GM12878 (cell line): ENCODE data around the gene TINCR. TPM values are rescaled to one million over a fixed set of nuclear protein-coding genes. Genes with fewer than 3 reads are reported as not detected.

Experiments used
- ATAC-seq: fragments of 200-7000 bp; cut with Tn5 transposase; 3 replicates; pipeline ENCODE4 v1.9.1; 2020; ENCODE audit warnings: mild to moderate bottlenecking, moderate library complexity
- BruUV-seq: library from RNA; stranded (reverse); fragments of 400-500 nt; replicated peaks from 2 replicates; lab custom pipeline; 2021; lab: Mats Ljungman, UMichigan
- CTCF ChIA-PET: fragments of 300-600 bp; sonication (Branson Sonifier 250); formaldehyde crosslinking; extraction: SDS; loops from one replicate; lab custom pipeline; 2021; ENCODE audit warnings: inconsistent platforms; lab: Yijun Ruan, JAX
- POLR2A ChIA-PET: fragments of 350-600 bp; formaldehyde crosslinking; extraction: SDS; loops from one replicate; lab custom pipeline; 2021; ENCODE audit warnings: inconsistent platforms; lab: Charles Lee
- RAD21 ChIA-PET: fragments of 300-600 bp; sonication (Branson Sonifier 250); formaldehyde crosslinking; loops from one replicate; lab custom pipeline; 2023; ENCODE audit warnings: antibody characterized with exemption; ENCODE audit not compliant: unreplicated experiment; lab: Charles Lee
- SMC1A ChIA-PET: fragments of 300-600 bp; sonication (Branson Sonifier 250); formaldehyde crosslinking; loops from one replicate; lab custom pipeline; 2023; ENCODE audit not compliant: unreplicated experiment, uncharacterized antibody; lab: Charles Lee
- DNase-seq: peaks from one replicate; pipeline ENCODE4 v3.0.0-alpha.2; 2011; ENCODE audit warnings: low read depth, low spot score
- FAIRE-seq: peaks from 3 replicates; lab custom pipeline; 2011; peaks lifted over from hg19 to GRCh38; lab: Jason Lieb, UNC
- H2AFZ ChIP-seq: 2 replicates; pipeline ENCODE4 v1.6.0; 2011; ENCODE audit warnings: low read depth, low read length, control low read depth; ENCODE audit not compliant: control insufficient read depth
- H3K27ac ChIP-seq: 2 replicates; pipeline ENCODE4 v1.5.1; 2011; ENCODE audit warnings: control low read depth; ENCODE audit not compliant: control insufficient read depth, insufficient read depth
- H3K27me3 ChIP-seq, 2 experiments: replicated peaks in 1 of 2; 2 replicates each; pipeline versions ENCODE4 v1.6.0 to v1.6.1; 2011; ENCODE audit warnings: low read length in 1 of 2; ENCODE audit not compliant: control insufficient read depth in 2 of 2, insufficient read depth in 2 of 2
- H3K36me3 ChIP-seq, 2 experiments: 2 replicates each; pipeline ENCODE4 v1.5.1; 2011; ENCODE audit warnings: low read length in 1 of 2; ENCODE audit not compliant: control insufficient read depth in 2 of 2, insufficient read depth in 2 of 2
- H3K4me1 ChIP-seq: 2 replicates; pipeline ENCODE4 v1.6.1; 2011; ENCODE audit warnings: mild to moderate bottlenecking, low read length, moderate library complexity, mixed read lengths; ENCODE audit not compliant: control insufficient read depth, insufficient read depth
- H3K4me2 ChIP-seq: 2 replicates; pipeline ENCODE4 v1.6.0; 2011; ENCODE audit warnings: control low read depth; ENCODE audit not compliant: control insufficient read depth, insufficient read depth
- H3K4me3 ChIP-seq: fragments of 200-600 bp; sonication (generic); 2 replicates; pipeline ENCODE4 v1.5.1; 2016
- H3K79me2 ChIP-seq: 2 replicates; pipeline ENCODE4 v1.6.0; 2011; ENCODE audit warnings: low read length; ENCODE audit not compliant: control insufficient read depth, insufficient read depth
- H3K9ac ChIP-seq: 2 replicates; pipeline ENCODE4 v1.8.0; 2011; ENCODE audit warnings: low read length, control low read depth, mixed read lengths; ENCODE audit not compliant: control insufficient read depth, insufficient read depth
- H3K9me3 ChIP-seq: replicated peaks from 3 replicates; pipeline ENCODE4 v1.5.1; 2011; ENCODE audit warnings: mild to moderate bottlenecking, low read length; ENCODE audit not compliant: control insufficient read depth, insufficient read depth
- H4K20me1 ChIP-seq: 2 replicates; pipeline ENCODE4 v1.6.0; 2011; ENCODE audit not compliant: control insufficient read depth, insufficient read depth
- BRCA1 ChIP-seq: IDR thresholded peaks from 2 replicates; pipeline ENCODE4 v1.6.1; 2011; ENCODE audit warnings: low read depth, low read length, improper control_type of control experiment
- EGR1 ChIP-seq, 2 experiments: IDR thresholded peaks; 1 replicate in 1 of 2; 2 replicates in 1 of 2; pipeline ENCODE4 v1.6.1; 2011 to 2012; ENCODE audit warnings: low read depth in 2 of 2, low read length in 2 of 2, borderline replicate concordance in 1 of 2, mild to moderate bottlenecking in 1 of 2, moderate library complexity in 1 of 2
- ETV6 ChIP-seq, 2 experiments: fragments of 450-650 bp in 1 of 2; IDR thresholded peaks in 1 of 2; conservative IDR thresholded peaks in 1 of 2; 2 replicates each; pipeline ENCODE4 v1.6.1; 2014; ENCODE audit warnings: antibody characterized with exemption in 1 of 2, borderline replicate concordance in 1 of 2, low read depth in 1 of 2, mild to moderate bottlenecking in 1 of 2, moderate library complexity in 1 of 2
- MEF2A ChIP-seq: IDR thresholded peaks from 2 replicates; pipeline ENCODE4 v1.6.1; 2011; ENCODE audit warnings: low read depth, mild to moderate bottlenecking, low read length, moderate library complexity; ENCODE audit not compliant: insufficient read depth
- NKRF ChIP-seq: fragments of 450-650 bp; conservative IDR thresholded peaks from 2 replicates; pipeline ENCODE4 v1.6.1; 2017; ENCODE audit warnings: mild to moderate bottlenecking, moderate library complexity
- PBX3 ChIP-seq: IDR thresholded peaks from 2 replicates; pipeline ENCODE4 v1.6.1; 2011; ENCODE audit warnings: mild to moderate bottlenecking, low read depth, low read length, moderate library complexity; ENCODE audit not compliant: insufficient replicate concordance
- SIX5 ChIP-seq: IDR thresholded peaks from 2 replicates; pipeline ENCODE4 v1.6.1; 2011; ENCODE audit warnings: mild to moderate bottlenecking, low read depth, low read length, moderate library complexity; ENCODE audit not compliant: severe bottlenecking
- STAT1 ChIP-seq: fragments of 450-650 bp; conservative IDR thresholded peaks from 2 replicates; pipeline ENCODE4 v1.6.1; 2014; ENCODE audit warnings: antibody characterized with exemption, mild to moderate bottlenecking
- SUPT20H ChIP-seq: IDR thresholded peaks from 2 replicates; pipeline ENCODE4 v1.6.1; 2011; ENCODE audit warnings: low read depth, mild to moderate bottlenecking, low read length, moderate library complexity, borderline replicate concordance; ENCODE audit not compliant: control insufficient read depth
- ZNF217 ChIP-seq: fragments of 450-650 bp; IDR thresholded peaks from 2 replicates; pipeline ENCODE4 v1.6.1; 2017; ENCODE audit warnings: antibody characterized with exemption, mild to moderate bottlenecking
- ZNF622 ChIP-seq: fragments of 450-650 bp; IDR thresholded peaks from 2 replicates; pipeline ENCODE4 v1.6.1; 2017; ENCODE audit warnings: mild to moderate bottlenecking, inconsistent platforms
- WGBS: methylation state at CpG from one replicate; pipeline ENCODE4 v1.1.6; 2016; ENCODE audit warnings: low lambda C conversion rate; ENCODE audit not compliant: insufficient replicate concordance, insufficient coverage; ENCODE audit errors: missing lambda C conversion rate; 5-methylcytosine and 5-hydroxymethylcytosine counted together
- in situ Hi-C: fragments of 300-500 bp; cut with MboI; formaldehyde crosslinking; loops from 9 replicates; pipeline ENCODE4 v1.14.3; 2018; ENCODE audit warnings: mixed read lengths
- intact Hi-C: fragments of 100-400 bp; cut with micrococcal nuclease; formaldehyde crosslinking; loops from one replicate; pipeline ENCODE4 v1.14.2; 2022; ENCODE audit not compliant: unreplicated experiment
- polyA plus RNA-seq, 11 experiments: library from polyadenylated mRNA; depleted of rRNA in 4 of 11; unstranded in 6 of 11; stranded (reverse) in 5 of 11; fragments of >200 nt; fragmentation: Nextera tagmentation in 4 of 11; fragmentation: Illumina TruSeq in 1 of 11; extraction: Ambion mirVana in 4 of 11; extraction: Trizol in 1 of 11; gene quantifications; 1 replicate in 1 of 11; 2 replicates in 10 of 11; pipeline versions ENCODE4 v1.2.1 to v1.2.3, GENCODE V29; 2011 to 2016; ENCODE audit warnings: inconsistent platforms in 2 of 11, missing spikeins in 2 of 11, low read depth in 1 of 11
- total RNA-seq, 4 experiments: library from RNA; depleted of rRNA in 3 of 4; stranded (reverse); fragments of >200 nt in 3 of 4; fragmentation: Illumina TruSeq in 1 of 4; extraction: Trizol in 1 of 4; gene quantifications; 2 replicates each; pipeline versions ENCODE4 v1.2.1 to v1.2.3, GENCODE V29; 2013 to 2021

Gene TINCR
- total and polyA plus RNA-seq, 10 of the 15 experiments (the other 5 are each of a cell fraction or from before 2014, with no cell fraction given) = 0.02 to 0.36 (median 0.06) TPM; not detected in 3

- in situ Hi-C loops (no loop called here), intact Hi-C loops (no loop called here)
- H3K79me2 ChIP-seq = no peaks in the 10 kb centered on the region
- ATAC-seq (no peak), DNase-seq (no peak), FAIRE-seq (no peak)
- H3K9ac ChIP-seq = no peak overlapping the region
- no peak overlapping the region for H2AFZ ChIP-seq
- ChIA-PET POLR2A (interaction anchor here (0.6 kb wide), 1 partner anchor 81 kb away, joined by 4 read pairs; no protein-coding TSS in a partner anchor), RAD21 (no interaction called here), SMC1A (no interaction called here), CTCF (no interaction called here)
- H3K4me2 ChIP-seq = no peak overlapping the region
- no TSS peak for BruUV-seq
- H3K27me3 ChIP-seq = no peaks in the 10 kb centered on the region
- no peaks in the 10 kb centered on the region for H3K4me1 ChIP-seq
- H4K20me1 ChIP-seq = no peaks in the 10 kb centered on the region
- no peak for TF ChIP-seq EGR1 (IDR thresholded peaks at IDR 0.05; ENCODE audit: borderline replicate concordance in 1 of 2, low read depth in 2 of 2, low read length in 2 of 2)
- no peak overlapping the region for H3K4me3 ChIP-seq
- WGBS = 93% methylated on average over 3 of the region's 3 CpGs
- H3K27ac ChIP-seq = no peak overlapping the region
- H3K36me3 ChIP-seq = no peaks in the 10 kb centered on the region
- peaks cover 3% of the 10 kb centered on the region for H3K9me3 ChIP-seq
Observed at GRCh38 chr19:5533257-5533656, 34.5 kb downstream of the TINCR start.

GRCh38 chr19:5530701-5531100, 37.1 kb downstream of the TINCR start:
- POLR2A ChIA-PET = no interaction called here
- SMC1A ChIA-PET = no interaction called here
- no peak for DNase-seq
- H3K4me2 ChIP-seq = no peak overlapping the region
- in situ Hi-C loops = no loop called here
- no peak overlapping the region for H3K4me3 ChIP-seq
- CTCF ChIA-PET = no interaction called here
- no peaks in the 10 kb centered on the region for H4K20me1 ChIP-seq
- 31% methylated on average over 11 of the region's 11 CpGs for WGBS
- H3K27me3 ChIP-seq = no peaks in the 10 kb centered on the region
- intact Hi-C loops = no loop called here
- no peak for FAIRE-seq
- H2AFZ ChIP-seq = no peak overlapping the region
- no peak for ATAC-seq
- no peaks in the 10 kb centered on the region for H3K4me1 ChIP-seq
- no peaks in the 10 kb centered on the region for H3K79me2 ChIP-seq
- RAD21 ChIA-PET = no interaction called here
- no peak overlapping the region for H3K27ac ChIP-seq
- no TSS peak for BruUV-seq
- no peaks in the 10 kb centered on the region for H3K36me3 ChIP-seq
- H3K9me3 ChIP-seq = peaks cover 3% of the 10 kb centered on the region
- no peak overlapping the region for H3K9ac ChIP-seq
- no peak for TF ChIP-seq NKRF
- no peak for TF ChIP-seq PBX3
- TF ChIP-seq SIX5 = no peak
- no peak for TF ChIP-seq STAT1
- TF ChIP-seq EGR1 (IDR thresholded peaks at IDR 0.05; ENCODE audit: borderline replicate concordance in 1 of 2, low read depth in 2 of 2, low read length in 2 of 2) = no peak
- TF ChIP-seq SUPT20H = no peak
- no peak for TF ChIP-seq ZNF622
- TF ChIP-seq BRCA1 = no peak
- TF ChIP-seq MEF2A = no peak
- TF ChIP-seq ETV6 (conservative IDR thresholded peaks at IDR 0.05 in 1 of 2, IDR thresholded peaks at IDR 0.05 in 1 of 2; ENCODE audit: borderline replicate concordance in 1 of 2, low read depth in 1 of 2) = no peak
- no peak for TF ChIP-seq ZNF217
